Immature natural killer cell (primary cell): ENCODE results near the gene PPP1CC. TPM values are rescaled to one million over a fixed set of nuclear protein-coding genes. Genes with fewer than 3 reads are reported as not detected.

ENCODE experiments used
- DNase-seq, 3 donors: peaks; one replicate each; pipeline ENCODE4 v3.0.0; 2022; ENCODE audit warnings: mixed read lengths in 1 of 3
- H3K27ac Mint-ChIP-seq, 6 donors: one replicate each; pipeline ENCODE4 v1.8.0; 2020; ENCODE audit warnings: mixed read lengths in 6 of 6, mild to moderate bottlenecking in 5 of 6, inconsistent platforms in 4 of 6, moderate library complexity in 3 of 6
- H3K27me3 Mint-ChIP-seq, 3 donors: one replicate each; pipeline ENCODE4 v1.8.0; 2020 to 2021; ENCODE audit warnings: low read depth in 3 of 3, mild to moderate bottlenecking in 3 of 3, mixed read lengths in 3 of 3, moderate library complexity in 3 of 3, inconsistent platforms in 1 of 3
- H3K36me3 Mint-ChIP-seq, 3 donors: one replicate each; pipeline ENCODE4 v1.8.0; 2020; ENCODE audit warnings: mixed read lengths in 3 of 3, inconsistent platforms in 2 of 3, mild to moderate bottlenecking in 2 of 3
- H3K4me1 Mint-ChIP-seq, 2 donors: one replicate each; pipeline ENCODE4 v1.8.0; 2020; ENCODE audit warnings: inconsistent platforms in 2 of 2, mild to moderate bottlenecking in 2 of 2, mixed read lengths in 2 of 2, moderate library complexity in 1 of 2
- H3K4me3 Mint-ChIP-seq, 5 donors: one replicate each; pipeline ENCODE4 v1.8.0; 2020; ENCODE audit warnings: mild to moderate bottlenecking in 5 of 5, mixed read lengths in 5 of 5, inconsistent platforms in 3 of 5, moderate library complexity in 3 of 5
- H3K9me3 Mint-ChIP-seq, 6 donors: one replicate each; pipeline ENCODE4 v1.8.0; 2020; ENCODE audit warnings: mild to moderate bottlenecking in 6 of 6, mixed read lengths in 6 of 6, inconsistent platforms in 4 of 6, moderate library complexity in 3 of 6
- polyA plus RNA-seq, 3 donors: library from polyadenylated mRNA; unstranded; fragments of 300-500 nt; fragmentation: Illumina TruSeq; gene quantifications; one replicate each; pipeline ENCODE4 v1.2.3, GENCODE V29; 2021

Gene PPP1CC
- polyA plus RNA-seq, 3 donors from 2014 or later: 74.3 to 116 (median 89.8) TPM

DNA sequence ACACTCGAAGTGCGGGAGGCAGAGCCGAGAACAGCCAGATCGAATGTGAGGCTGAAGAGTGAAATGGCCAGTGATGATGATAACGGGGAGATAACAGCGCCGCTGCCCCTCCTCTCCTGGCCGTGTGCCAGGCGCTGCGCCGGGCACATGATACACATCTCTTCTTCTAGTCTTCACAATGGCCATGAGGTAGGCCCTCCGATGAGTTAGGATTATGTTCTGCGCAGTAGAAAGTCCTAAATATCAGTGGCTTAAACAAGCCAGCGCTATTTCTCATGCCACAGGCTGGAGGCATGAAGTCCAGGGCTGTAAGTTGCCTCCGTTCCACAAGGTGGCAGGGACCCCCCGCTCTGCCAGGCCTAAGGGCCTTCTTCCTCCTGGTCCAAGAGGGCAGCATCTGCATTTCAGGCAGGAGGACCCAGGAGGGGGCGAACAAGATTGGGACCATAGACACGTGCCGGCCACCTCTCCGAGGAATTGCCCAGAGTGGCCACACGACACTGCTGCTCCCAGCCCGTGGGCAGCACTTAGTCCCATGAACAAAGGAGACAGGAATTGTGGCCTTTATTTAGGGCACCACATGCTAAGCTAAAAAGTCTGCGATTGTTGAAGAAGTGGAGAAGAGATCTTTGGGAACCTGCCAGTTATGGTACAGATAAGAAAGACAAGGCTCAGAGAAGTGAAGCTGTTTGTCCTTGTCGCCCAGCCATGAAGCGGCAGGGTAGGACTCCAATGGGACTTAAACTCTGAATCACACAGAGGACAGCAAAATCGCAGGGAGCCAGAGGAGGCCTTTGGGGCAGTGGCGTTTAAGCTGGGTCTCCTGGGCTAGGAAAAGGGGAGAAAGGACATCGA lies 42.9 kb downstream of the PPP1CC start:
- H3K36me3 Mint-ChIP-seq: no peaks in the 10 kb centered on the region
- peaks cover 0 to 2% (median 2%) of the 10 kb centered on the region in 3 donors for H3K27me3 Mint-ChIP-seq
- DNase-seq: no peak
- no peaks in the 10 kb centered on the region for H3K9me3 Mint-ChIP-seq
- H3K4me3 Mint-ChIP-seq: no peak overlapping the region
- peaks cover 6 to 13% of the 10 kb centered on the region in 2 donors for H3K4me1 Mint-ChIP-seq
- H3K27ac Mint-ChIP-seq: no peak overlapping the region

- Mint-ChIP-seq H3K9me3 (no peaks in the 10 kb centered on the region), H3K27ac (peak overlapping the region in 5 of 6 donors; percentile 21 to 81 (median 71)), H3K4me3 (peak overlapping the region in 2 of 5 donors; percentile 36 to 44), H3K4me1 (peaks cover 6 to 19% of the 10 kb centered on the region in 2 donors), H3K27me3 (peaks cover 0 to 3% (median 2%) of the 10 kb centered on the region in 3 donors), H3K36me3 (no peaks in the 10 kb centered on the region)
- DNase-seq: peak; percentile 71 to 77 (median 76)
Observed at GRCh38 chr12:110698171-110698902, 44.4 kb downstream of the PPP1CC start.

DNA sequence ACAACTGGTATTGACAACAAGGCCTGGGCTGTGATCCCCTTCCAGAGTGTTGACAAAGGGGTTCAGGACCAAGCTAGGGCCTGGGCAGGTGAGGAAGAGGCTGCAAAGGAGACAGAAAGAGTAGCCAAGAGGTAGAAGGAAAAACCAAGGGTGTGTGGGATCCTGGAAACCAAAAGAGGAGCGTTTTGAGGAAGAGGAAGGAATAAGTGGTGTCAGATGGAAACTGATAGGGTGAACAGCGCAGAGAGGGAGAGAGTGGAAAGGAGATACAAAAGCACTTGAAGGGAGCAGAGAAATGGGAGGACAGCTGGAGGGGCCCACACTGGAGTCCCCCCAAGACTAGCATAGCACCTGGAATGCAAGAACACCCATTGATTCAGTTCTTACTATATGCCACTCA lies 45.5 kb downstream of the PPP1CC start:
- H3K27me3 Mint-ChIP-seq: peaks cover 0 to 3% (median 2%) of the 10 kb centered on the region in 3 donors
- no peak for DNase-seq
- peak overlapping the region in 3 of 6 donors; percentile 21 to 60 (median 51) for H3K27ac Mint-ChIP-seq
- no peaks in the 10 kb centered on the region for H3K9me3 Mint-ChIP-seq
- H3K4me3 Mint-ChIP-seq: no peak overlapping the region
- no peaks in the 10 kb centered on the region for H3K36me3 Mint-ChIP-seq
- peaks cover 6 to 19% of the 10 kb centered on the region in 2 donors for H3K4me1 Mint-ChIP-seq

DNA sequence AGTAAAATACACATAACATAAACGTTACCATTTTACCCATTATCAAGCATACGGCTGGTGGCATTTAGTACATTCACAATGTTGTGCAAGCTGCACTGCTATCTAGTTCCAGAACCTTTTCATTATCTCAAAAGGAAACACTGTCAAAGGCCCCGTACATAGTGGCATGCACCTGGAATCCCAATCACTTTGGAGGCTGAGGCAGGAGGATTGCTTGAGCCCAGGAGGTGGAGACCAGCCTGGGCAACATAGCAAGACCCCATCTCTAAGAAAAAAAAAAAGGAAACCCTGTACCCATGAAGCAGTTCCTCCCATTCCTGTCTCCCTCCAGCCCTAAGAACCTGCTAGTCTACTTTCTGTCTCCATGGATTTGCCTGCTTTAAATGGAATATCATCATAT lies 46.4 kb downstream of the PPP1CC start:
- Mint-ChIP-seq H3K4me3 (no peak overlapping the region), H3K4me1 (peaks cover 8 to 29% of the 10 kb centered on the region in 2 donors), H3K36me3 (no peaks in the 10 kb centered on the region), H3K9me3 (no peaks in the 10 kb centered on the region), H3K27ac (peak overlapping the region in 1 of 6 donors; percentile 47), H3K27me3 (peaks cover 0 to 3% (median 3%) of the 10 kb centered on the region in 3 donors)
- no peak for DNase-seq

GRCh38 chr12:110694330-110694901 lies 48.3 kb downstream of the PPP1CC start:
- Mint-ChIP-seq H3K27me3 (peaks cover under 1 to 5% (median 5%) of the 10 kb centered on the region in 3 donors), H3K4me3 (peak overlapping the region in 1 of 5 donors; percentile 21), H3K36me3 (no peaks in the 10 kb centered on the region), H3K9me3 (no peaks in the 10 kb centered on the region), H3K27ac (peak overlapping the region in 3 of 6 donors; percentile 40 to 79 (median 53)), H3K4me1 (peaks cover 19 to 40% of the 10 kb centered on the region in 2 donors)
- DNase-seq: no peak

DNA sequence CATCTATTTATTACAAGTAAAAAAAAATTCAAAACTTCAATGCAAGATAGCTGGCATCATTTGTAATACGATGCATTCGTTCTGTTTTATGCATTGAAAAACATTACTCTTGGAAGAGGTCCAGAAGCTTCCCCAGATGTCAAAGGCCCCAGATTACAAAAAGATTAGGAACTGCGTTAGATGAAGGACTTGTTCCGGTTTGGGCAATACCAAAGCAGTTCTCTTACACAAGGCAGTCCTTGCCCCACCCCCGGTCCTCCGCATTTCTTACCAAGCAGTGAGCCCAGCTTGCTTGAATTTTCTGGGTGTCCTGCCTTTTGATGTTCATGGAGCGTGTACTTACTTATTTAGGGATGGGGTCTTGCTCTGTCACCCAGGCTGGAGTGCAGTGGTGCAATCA lies 49.0 kb downstream of the PPP1CC start:
- H3K9me3 Mint-ChIP-seq: no peaks in the 10 kb centered on the region
- H3K4me1 Mint-ChIP-seq: peaks cover 20 to 41% of the 10 kb centered on the region in 2 donors
- no peak overlapping the region for H3K27ac Mint-ChIP-seq
- H3K27me3 Mint-ChIP-seq: peaks cover 2 to 6% (median 5%) of the 10 kb centered on the region in 3 donors
- H3K4me3 Mint-ChIP-seq: no peak overlapping the region
- no peak for DNase-seq
- H3K36me3 Mint-ChIP-seq: no peaks in the 10 kb centered on the region

DNA sequence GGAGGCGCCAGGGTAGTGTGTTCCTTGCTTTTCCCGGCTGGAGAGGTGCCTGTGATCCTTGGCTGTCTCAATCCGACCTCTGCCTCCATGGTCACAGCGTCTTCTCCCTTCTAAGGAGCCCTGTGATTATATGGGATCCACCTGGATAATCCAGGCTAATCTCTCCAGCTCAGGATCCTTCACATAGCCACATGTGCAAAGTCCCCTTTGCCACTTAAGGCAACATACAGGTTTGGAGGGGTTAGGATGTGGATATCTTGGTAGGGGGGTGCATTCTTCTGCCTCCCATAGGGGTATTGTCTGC lies 52.6 kb downstream of the PPP1CC start:
- Mint-ChIP-seq H3K4me1 (peaks cover 35 to 61% of the 10 kb centered on the region in 2 donors), H3K9me3 (no peaks in the 10 kb centered on the region), H3K36me3 (peaks cover 6 to 12% (median 9%) of the 10 kb centered on the region in 3 donors), H3K27ac (peak overlapping the region; percentile 17 to 97 (median 90)), H3K27me3 (peaks cover 2 to 8% (median 3%) of the 10 kb centered on the region in 3 donors), H3K4me3 (peak overlapping the region; percentile 84 to 96 (median 89))
- no peak for DNase-seq

GRCh38 chr12:110689281-110690126 lies 53.2 kb downstream of the PPP1CC start:
- H3K4me3 Mint-ChIP-seq: peak overlapping the region; percentile 84 to 96 (median 89)

DNA sequence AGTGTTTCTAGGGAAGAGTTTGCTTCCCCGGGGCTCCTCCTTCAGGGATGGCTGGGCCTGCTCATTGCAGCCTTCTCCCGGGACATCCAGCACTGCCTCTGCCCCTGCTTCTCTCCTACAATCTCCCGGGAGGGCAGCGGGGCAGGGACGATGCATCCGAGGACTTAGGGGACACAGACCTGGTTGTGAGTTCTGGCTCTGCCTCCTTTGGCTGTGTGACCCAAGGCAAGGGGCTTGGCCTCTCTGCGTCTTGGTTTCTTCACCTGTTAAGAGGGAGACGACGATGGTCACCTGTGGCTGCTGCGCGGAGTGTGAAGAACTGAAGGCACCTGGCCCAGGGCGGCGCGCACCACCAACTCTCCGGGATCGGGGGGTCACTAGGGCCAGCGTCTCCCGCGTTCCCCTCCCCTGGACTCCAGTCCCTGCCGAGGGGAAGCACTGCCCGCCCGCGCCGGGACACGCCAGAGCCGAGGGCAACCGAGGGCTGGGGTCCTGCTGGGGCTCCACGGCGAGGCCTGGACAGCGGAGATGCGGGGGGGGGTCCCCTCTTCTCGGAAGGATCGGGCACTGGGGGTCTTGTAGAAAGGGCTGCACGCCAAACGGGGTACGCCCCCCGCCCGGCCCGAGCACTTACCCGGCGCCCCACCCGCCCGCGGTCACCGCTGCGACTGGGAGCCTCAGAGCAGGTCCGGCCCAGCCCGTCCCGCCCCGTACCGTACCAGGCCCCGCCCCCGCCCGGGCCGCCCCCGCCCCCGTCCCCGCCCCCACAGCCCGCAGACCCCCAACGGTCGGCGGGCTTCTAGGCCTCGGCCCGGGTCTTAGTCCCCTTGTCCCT lies 54.0 kb downstream of the PPP1CC start, which contains the start of gene HVCN1:
Gene HVCN1, minus strand, starts transcription at position 670 of the 835 bp plus-strand sequence. CDS start 5,870 bp downstream, outside the sequence.
- H3K4me3 Mint-ChIP-seq: peak within 1 kb of the TSS; percentile 84 to 96 (median 89)
- peak within 1 kb of the TSS; percentile 78 to 97 (median 92) for H3K27ac Mint-ChIP-seq
- H3K27me3 Mint-ChIP-seq: peaks cover 2 to 8% (median 5%) of the 10 kb centered on the region in 3 donors
- peak; percentile 48 for DNase-seq
- no peaks in the 10 kb centered on the region for H3K9me3 Mint-ChIP-seq
- H3K36me3 Mint-ChIP-seq: peaks cover 11 to 19% (median 12%) of the 10 kb centered on the region in 3 donors
- peaks cover 35 to 69% of the 10 kb centered on the region in 2 donors for H3K4me1 Mint-ChIP-seq

More at GRCh38 chr12:110689281-110690126, 53.2 kb downstream of the PPP1CC start:
- Mint-ChIP-seq H3K4me1 (peaks cover 35 to 65% of the 10 kb centered on the region in 2 donors), H3K27me3 (peaks cover 2 to 8% (median 3%) of the 10 kb centered on the region in 3 donors), H3K27ac (peak overlapping the region; percentile 76 to 97 (median 92)), H3K9me3 (no peaks in the 10 kb centered on the region), H3K36me3 (peaks cover 9 to 16% (median 11%) of the 10 kb centered on the region in 3 donors)
- peak; percentile 66 to 78 (median 71) for DNase-seq

DNA sequence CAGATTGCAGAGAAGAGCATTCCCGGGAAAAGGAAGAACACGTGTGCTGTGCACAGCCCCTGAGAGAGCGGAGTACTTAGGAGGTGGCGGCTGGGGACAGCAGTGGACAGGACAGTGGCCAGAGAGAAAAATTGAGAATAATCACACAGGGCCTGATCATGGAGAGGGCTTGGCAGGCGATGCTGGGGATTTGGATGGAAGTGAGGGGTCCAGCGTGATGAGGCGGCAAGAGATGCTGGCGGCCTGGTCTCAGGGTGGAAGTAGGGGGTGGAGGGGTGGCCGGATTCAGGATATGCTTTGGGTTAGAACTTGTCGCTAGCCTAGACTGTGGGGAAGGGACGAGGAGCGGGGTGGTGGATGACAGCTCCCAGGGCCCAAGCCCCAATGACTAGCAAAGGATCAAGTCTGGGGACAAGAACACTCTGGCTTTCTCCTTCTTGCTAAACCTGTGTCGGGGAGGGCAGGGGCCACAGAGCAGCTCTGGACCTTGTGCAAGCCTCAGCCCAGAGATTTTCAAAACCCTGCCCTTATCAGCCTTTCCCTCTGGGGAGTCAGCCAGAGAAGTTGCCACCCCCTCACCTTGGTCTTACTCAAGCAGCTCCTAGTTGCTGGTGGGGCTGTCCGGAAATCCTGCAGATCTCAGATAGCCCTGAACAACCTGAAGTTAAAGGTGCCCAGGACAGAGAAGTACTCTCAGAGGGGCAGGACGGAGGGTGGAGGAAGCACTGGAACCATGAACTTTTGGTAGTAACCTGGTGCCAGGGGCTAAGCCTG lies 55.1 kb downstream of the PPP1CC start:
- Mint-ChIP-seq H3K27me3 (peaks cover 2 to 8% (median 3%) of the 10 kb centered on the region in 3 donors), H3K9me3 (no peaks in the 10 kb centered on the region), H3K4me3 (peak overlapping the region; percentile 82 to 88 (median 83)), H3K36me3 (peaks cover 11 to 19% (median 12%) of the 10 kb centered on the region in 3 donors), H3K4me1 (peaks cover 35 to 70% of the 10 kb centered on the region in 2 donors), H3K27ac (peak overlapping the region in 5 of 6 donors; percentile 38 to 87 (median 78))
- DNase-seq: no peak

- H3K4me1 Mint-ChIP-seq: peaks cover 33 to 67% of the 10 kb centered on the region in 2 donors
- peak overlapping the region in 2 of 6 donors; percentile 62 to 78 for H3K27ac Mint-ChIP-seq
- no peak for DNase-seq
- H3K36me3 Mint-ChIP-seq: peaks cover 15 to 24% (median 16%) of the 10 kb centered on the region in 3 donors
- H3K4me3 Mint-ChIP-seq: peak overlapping the region; percentile 82 to 88 (median 83)
- H3K27me3 Mint-ChIP-seq: peaks cover 2 to 6% (median 3%) of the 10 kb centered on the region in 3 donors
- no peaks in the 10 kb centered on the region for H3K9me3 Mint-ChIP-seq
Observed at GRCh38 chr12:110686294-110686903, 56.3 kb downstream of the PPP1CC start.
